NCI-H128 (cell line): ENCODE results near the gene RTL1.
A peak's percentile ranks its signal among the peaks of the same experiment; 100 is the strongest.

Experiments
- DNase-seq: peaks from one replicate; lab custom pipeline; 2025; ENCODE audit not compliant: unreplicated experiment; lab: John Stamatoyannopoulos, UW

The RTL1 gene

DNA sequence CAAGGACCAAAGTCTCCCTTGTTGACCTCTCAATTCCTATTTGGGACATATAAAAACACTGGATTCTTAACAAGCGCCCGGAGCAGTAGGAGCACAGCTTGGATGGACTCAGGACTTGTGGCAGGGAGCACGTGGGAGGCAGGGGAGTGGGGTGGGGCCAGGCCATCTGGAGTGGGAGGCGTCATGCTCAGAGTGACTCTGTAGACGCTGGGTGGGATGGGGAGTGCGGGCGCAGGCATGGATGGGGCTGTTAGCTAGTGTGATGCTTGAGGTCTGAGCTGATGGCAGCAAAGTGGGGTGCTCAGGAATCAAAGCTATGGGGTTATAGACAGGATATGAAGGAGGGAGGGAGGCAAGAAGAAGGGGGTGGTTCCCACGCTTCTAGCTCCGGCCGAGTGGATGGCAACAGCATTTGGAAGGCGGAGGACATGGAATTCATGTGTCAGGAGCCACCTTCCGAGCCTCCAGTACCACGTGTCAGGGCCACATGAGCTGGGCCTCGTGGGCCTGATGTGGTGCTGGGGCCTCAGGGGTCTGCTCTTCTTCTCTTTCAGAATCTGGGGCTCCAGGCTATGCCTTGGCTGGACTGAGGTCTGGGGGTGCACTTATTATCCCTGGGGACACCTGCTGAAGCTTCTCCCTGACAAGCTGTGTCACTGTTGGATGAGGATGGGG lies 51.4 kb downstream of the RTL1 start:
- DNase-seq: no peak

DNA sequence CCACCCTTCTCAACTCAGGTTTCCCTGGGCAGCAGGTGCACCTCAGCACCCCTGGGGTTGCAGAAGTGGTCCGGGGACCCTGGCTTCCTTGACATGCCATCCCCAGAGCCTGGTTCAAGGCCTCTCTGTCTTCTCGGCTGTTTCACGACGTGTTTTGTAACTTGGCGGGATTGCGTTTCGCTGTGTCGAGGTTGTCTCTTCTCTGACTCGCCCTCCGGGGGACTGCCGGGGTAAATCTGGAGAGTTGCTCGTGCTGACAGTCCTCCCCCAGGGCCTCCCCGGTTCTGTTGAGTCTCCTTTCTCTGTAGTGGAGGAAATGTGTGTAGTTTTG lies 52.0 kb downstream of the RTL1 start:
- no peak for DNase-seq

DNA sequence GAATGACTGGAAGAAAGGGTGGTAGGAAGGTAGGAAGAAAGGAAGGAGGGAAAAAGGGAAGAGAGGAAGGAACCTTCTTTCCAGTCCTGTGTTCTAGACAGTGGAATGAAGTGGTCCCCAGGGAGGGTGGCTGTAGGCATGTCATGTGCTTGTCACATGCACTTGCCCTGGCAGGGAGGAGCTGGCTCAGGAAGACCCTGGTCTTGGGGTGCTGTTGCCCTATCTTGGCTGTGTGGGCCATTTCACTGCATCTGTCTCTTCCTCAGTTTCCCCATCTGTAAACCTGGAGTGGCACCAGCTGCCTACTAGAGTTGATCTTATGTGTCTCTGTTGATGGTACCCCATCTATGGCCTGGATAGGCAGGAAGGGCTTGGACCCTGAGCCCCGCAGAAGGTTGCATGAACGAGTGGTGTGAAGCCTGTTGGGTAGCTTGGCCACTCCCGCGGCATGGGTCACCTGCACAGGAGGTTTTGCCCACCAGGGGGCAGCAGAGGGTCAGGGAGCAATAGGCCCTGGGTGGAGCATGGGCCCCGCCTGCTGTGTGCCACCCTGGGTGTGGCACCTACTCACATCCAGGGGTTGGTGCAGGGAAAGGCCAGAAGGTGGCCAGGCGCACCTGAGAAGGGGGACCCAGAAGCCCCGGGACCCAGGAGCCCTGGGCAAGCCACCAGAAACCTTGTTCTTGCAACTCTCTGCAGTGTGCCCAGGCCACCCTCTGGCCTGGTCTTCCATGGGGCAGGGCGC lies 52.5 kb downstream of the RTL1 start:
- DNase-seq: peak; percentile 15

DNA sequence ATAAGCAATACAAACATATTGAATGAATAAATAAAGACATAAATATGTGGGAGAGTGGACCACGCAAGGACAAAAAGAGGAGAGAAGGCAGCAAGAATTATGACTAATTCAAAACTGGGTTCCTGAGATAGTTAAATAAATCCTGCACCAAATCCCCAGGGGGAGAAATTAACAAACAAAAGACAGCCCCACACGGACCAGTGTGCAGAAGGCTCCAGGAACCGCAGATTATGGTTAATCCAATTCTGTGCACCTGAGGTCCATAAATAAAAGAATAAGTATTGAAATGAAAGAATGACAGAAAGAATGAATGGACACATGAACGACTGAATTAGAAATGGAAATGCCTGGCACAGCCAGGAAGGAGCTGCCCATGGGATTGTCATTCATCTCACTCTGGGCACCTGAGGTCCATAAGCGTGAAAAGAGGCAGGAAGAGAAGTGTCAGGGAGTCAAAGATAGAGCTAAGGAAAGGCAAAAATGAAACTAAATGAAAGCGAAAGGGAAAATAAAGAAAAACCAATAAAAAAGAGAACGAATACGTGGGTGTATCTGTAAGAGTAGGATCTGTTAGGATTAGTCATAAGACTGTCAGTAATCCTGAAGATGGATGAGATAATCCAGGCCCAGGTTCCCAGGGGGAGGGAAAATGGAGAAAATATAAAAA lies 54.3 kb downstream of the RTL1 start:
- no peak for DNase-seq

DNA sequence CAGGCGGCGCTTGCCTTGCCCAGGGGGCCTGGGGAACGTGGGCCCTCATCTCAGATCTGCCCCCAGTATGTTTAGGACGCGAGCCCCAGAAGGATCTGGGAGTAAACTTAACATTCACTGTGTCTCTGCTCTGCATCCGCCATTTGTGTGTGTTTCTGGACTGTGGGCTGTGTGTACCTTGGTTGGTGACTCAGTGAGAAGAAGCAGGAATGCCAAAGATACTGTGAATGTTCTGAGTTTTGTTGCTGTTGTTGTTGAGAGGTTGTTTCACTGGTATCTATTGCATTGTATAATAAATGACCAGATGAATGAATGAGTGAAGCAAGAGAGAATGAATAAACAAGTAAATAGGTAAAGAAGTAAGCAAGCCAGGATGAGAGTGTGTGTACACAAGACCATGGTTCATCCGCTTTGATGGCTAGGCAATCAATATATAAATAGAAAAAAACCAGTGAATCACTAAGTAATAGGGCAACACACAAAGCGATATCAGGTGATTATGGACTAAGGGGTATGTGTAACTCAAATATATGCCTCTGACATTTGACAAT lies 57.1 kb downstream of the RTL1 start:
- no peak for DNase-seq

DNA sequence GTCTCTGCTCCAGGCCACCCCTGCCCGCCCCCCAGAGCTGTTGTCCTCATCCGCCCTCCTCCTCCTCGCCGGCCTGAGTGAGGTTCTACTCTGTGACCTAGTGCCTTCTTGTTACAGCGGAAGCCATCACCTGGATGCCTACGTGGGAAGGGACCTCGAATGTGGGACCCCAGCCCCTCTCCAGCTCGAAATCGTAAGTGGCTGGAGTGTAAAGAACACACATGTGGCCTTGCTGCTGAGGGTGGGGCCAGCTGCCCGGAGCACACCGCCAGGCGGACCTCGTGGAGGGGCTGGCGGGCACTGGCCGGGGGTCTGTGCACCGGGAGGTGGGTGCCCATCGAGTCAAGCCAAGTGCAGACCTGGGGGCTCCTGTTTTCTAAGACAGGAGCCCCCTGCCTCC lies 58.2 kb downstream of the RTL1 start:
- DNase-seq: no peak

DNA sequence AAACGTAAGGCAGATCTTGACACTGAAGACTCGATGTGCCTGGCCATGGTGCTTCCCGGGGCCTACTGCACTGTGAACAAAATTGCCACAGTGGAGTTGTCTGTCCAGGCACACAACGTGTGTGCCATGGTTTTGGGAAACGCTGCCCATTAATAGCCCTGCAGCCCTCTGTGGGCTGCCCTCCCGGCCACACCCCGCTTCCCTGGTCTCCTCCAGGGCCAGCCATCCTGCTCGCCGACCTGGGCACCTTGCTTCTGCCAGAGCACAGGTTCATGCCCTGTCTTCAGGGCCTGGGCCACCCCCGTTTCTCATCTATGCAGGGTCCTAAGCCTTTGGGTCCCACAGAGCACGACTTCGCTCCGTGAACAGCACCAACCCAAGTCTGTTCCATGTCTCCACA lies 58.7 kb downstream of the RTL1 start:
- DNase-seq: no peak

DNA sequence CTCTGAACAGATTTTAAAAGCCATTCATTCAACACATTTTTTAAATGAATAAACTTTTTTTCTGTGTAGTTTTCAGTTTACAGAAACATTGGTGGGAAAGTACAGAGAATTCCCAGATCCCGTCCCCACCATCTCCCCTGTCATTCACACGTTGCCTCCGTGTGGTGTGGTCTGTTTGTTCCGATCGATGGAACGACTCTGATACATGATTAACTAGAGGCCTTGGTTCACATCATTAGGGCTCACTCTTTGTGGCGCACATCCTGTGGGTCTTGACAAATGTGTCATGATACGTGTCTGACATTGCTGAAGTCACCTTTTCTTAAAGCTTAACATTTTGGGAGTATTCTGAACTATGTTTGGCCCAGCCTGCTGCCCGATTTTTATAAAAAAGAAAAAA lies 59.1 kb downstream of the RTL1 start:
- no peak for DNase-seq

DNA sequence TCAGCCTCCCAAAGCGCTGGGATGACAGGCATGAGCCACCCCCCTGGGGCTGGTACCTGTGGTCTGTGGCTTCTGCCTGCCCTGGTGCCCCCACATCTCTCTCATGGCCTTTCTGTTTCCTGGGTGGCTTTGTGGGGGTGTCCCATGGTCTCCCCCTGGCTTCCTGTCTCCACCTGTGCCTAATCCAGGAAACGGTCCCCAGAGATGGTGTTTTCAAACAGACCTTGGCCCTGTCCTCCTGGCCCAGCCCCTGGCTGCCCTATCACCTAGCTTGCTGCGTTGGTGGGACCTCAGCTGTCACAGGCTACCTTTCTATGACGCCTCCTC lies 59.5 kb downstream of the RTL1 start:
- no peak for DNase-seq

DNA sequence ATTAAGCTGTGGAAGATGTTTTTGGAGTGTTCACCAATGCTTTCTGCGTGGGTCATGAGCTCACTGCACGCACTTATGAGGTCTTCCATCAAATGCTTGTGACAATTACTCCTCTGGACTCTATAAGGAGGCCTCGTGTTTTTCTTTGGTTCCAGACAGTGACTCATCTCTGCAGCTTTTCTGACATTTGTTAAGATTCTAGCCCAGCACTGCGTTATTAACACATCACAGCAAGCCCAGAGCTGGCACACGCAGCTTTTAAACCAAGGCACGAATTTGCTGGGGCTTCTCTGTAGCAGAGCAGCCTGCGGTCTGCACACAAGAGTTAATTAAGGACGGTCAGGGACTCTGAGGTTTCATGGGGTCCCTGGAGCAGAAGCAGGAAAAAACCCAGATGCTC lies 60.7 kb downstream of the RTL1 start:
- no peak for DNase-seq

DNA sequence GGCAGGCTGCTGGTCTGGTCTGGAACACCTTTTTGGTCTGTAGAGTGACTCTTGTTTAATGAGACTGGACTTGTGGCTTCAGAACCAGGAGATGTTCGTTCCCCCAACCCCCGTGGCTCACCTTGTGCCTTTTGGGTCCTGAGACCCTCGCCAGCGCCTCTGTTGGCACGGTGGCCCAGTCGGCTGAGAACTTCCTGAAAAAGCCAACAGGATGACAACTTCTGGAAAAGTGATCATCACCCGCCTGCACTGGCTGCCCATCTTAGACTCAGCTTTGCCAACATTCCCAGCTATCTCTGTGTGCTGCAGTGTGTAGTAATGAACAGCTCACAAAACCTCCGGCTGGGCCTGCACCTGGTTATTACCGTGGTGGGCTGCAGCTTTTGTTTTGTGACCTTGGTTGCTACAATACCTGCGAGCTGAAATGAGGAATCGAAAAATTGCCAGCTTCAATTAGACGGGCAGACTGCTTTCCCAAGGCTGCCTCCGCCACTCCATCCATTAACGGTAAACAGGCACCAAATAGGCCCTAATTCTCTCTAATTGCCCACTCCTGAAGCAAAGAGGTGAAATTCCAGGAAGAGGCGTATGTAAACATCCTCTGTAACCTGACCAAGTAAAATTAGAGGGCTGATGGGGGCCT lies 61.6 kb downstream of the RTL1 start:
- peak; percentile 58 for DNase-seq

DNA sequence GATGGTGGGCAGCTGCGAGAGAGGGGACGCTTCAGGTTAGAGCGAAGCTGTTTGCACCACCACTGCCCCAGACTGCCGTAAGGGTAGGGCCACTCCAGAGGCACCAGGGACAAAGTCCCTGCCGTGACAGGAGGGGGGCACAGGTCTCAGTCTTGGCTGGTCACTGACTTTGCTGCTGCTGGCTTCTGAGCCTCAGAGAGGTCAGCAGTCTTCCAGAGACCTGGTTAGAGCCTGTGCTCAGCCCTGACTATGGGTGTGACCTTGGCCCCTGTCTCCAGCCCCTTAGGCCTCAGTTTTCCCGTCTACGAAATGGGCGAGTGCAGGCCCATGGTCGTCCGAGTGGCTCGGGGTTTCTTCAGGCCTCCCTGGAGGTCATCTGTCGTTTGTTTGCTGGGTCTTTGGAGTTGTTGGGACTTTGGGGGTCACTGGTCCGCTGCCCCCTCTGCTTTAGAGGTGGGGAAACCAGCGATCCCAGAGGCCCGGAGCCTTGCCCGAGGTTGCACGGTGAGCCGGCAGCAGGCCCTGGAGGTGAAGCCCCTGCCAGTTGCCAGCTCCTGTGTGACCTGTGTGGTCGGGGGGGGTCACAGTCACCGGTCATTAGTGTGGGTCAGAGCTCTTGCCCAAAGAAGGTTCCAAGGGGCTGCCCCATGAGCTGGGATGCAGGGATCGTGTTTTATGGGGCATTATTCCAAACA lies 62.3 kb downstream of the RTL1 start:
- DNase-seq: no peak

DNA sequence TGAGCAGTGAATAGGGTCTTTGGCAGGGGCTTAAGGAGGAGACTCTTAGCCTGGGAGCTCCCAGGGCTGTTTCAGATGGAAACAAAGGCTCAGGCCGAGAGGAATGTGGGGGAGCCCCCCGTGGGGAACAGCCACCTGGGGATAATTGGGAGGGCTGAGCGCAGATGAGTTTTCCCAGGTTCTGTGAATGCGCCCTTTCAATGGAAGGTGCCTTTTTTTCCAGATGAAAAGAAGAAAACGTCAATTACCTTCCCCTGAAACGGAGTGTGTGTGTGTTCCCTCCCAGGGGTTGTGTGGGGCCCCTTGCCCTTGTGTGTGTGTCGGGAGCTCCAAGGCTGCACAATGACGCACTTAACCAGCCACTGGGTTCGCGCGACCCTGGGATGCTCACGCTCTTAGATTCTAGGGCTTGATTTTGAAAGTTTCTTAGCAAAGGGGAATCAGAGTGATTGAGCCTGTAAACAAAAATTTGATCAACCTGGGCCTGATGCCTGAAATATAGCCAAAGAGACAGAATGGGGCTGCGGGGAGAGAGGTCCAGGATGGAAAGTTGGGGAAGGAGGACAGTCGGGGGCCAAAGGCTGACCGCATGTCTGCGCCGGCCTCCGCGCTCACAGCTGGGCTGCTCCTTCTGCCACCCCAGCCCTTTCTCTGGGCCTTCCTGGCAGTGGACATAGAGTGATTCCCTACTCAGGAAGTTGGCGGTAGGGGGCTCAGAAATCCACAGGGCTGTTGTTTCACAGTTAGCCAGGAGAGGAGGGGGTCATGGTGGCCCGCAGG lies 63.0 kb downstream of the RTL1 start:
- DNase-seq: no peak

DNA sequence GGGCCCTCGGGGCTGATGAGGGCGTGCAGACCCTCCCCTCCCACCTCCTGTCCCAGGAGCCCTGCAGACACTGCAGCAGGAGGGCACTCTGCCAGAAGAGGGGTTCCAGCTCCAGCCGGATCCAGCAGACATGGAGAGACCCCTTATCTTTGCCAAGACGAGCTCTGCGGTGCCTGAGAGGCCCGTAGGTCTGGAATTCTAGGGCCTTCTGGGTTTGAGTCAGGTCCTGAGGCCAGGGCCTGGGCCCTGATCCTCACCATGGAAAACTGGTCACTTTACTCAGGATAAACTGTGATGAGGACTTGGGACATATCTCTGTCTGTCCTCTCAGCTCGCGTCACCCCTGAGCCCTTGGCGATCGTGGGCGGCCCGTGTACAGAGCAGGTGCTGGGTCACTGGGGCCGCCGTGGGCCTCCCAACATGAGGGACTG lies 63.8 kb downstream of the RTL1 start:
- DNase-seq: no peak

DNA sequence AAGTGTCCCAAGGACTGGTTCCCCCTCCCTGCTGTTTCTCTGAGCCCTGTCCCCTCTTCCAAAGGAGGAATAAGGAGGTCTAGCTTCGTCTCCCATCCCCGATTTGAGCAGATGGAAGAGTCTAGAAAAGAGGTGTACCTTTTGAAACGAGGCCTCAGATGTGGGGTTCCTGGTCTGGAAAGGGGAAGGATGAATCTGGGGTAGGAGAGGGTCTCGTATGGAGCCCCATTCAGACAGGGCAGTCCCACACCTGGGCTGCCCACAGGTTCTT lies 64.3 kb downstream of the RTL1 start:
- DNase-seq: no peak

DNA sequence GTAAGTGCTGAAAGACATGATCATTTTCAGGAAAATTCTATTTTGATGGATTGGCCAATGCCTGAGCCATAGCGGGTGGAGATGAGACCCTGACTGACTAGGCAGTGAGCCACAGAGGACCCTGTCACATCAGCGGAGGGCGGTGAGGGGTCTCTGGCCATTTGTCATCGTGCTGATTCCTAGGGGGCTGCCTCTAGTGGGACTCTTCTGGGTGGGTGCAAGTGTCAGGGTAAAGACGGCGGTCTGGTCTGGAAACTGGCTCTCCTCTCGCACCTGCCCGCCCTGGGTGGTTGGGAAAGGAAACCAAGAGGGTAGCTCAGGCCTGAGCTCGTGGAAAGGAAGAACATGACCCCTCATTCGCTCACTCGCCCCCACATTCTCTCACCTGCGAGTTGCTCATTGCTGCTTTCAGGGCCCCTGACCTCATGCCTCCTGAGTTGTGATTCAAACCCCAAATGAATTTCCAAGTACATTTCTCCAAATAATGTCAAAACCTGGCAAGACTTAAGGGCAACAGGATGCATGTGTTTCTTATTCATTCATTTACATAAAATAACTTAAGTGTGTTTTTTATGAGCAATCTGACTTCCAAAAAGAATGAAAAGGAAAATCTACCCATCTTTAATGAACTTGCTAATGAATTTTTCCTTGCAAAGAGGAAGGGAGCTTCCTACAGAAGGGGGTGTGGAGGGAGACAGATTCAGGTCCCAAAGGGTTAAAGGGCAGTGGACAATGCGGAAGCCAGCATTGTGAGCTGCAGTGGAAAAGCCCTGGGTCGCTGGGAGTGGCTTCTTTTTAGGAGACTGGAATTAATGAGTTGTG lies 64.8 kb downstream of the RTL1 start:
- no peak for DNase-seq

DNA sequence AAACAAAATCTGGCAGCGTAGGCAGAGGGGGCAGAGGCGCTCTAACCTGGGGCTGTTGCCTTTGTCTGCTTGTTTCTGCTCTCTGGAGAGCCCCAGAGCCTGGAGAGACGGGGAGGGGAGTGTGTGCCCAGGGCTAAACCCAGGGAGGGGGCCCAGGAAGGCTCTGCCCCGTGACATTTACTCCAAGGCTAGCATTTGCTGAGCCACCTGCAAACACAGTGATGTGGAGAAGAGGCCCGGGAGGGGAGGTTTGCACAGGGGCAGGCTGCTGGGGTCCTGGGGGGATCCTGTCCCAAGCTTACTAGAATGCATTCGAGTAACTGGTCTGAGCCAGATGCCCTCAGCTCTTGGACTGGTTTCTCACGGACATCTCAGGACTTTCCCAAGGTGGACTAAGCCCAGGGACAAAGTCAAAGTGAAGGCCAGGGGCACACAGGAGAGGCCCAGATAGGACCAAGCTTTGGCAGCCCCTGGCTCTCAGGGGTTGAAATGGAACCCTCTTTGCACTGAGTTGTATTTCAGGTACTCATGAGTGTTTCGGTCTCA lies 65.6 kb downstream of the RTL1 start:
- no peak for DNase-seq

DNA sequence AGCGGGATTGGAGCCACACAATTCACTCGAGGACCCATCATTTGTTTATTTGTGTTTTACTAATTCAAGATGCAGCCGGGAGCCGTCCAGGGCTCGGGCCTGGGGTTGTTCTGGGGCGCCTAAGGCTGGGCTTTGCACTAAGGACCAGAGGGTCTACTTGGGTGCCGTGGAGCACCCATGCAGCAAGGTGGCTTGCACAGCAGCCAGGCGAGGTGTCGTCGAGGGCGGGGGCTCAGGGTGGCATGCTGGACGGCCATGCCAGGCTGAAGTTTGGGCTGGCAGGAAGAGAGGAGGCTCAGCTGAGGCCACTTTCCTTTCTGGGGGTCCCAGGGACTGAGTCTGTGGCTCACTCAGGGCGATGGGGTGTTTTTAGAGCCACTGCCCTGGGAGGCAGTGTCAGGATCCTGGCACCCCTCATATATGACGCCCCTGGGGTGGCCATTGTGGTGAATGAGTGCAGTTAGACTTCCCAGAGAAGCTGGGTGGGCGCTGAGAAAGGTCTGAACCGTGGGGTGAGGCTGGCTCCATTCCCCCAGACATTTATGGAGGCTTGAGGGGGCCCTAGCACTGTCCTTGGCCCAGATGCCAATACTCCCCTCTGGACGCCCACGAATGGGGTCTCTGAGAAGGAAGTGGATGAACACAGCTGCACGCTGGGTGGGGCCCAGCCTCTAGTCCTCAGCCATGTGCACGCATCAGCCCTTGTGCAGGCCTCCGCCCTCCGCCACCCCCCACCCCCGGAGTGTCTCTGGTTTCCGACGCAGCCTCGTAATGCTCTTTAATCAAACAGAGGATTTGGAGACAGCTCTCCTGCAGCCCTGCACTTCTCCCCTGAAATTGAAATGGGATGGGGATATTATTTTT lies 66.3 kb downstream of the RTL1 start:
- DNase-seq: no peak
